KG1 (cell line): ENCODE measurements around the gene SPRR1B.
"Not testable (repeated sequence)": the region's sequence is repeated elsewhere in the genome, so short reads cannot be mapped to it uniquely, and the experiment has no call there.

ENCODE experiments used
- DNase-seq: peaks from one replicate; lab custom pipeline; 2025; lab: John Stamatoyannopoulos, UW

The SPRR1B gene

GRCh38 chr1:153040950-153041631, 10.1 kb downstream of the SPRR1B start, which contains the start of gene SPRR2D:
TSS of gene SPRR2D (minus strand) at chr1:153041120. CDS start at chr1:153040346, 774 bp downstream.
- no peak for DNase-seq

GRCh38 chr1:153049211-153049610, 18.2 kb downstream of the SPRR1B start:
- DNase-seq: no peak

GRCh38 chr1:153056111-153056510, 25.1 kb downstream of the SPRR1B start:
- not testable (repeated sequence) for DNase-seq

GRCh38 chr1:153057375-153057774, 26.4 kb downstream of the SPRR1B start, which contains the start of gene SPRR2A:
TSS of gene SPRR2A (minus strand) at chr1:153057512. CDS start at chr1:153056735, 777 bp downstream.
- DNase-seq: no peak

GRCh38 chr1:153058154-153058553, 27.2 kb downstream of the SPRR1B start:
- no peak for DNase-seq

GRCh38 chr1:153058826-153059784, 28.1 kb downstream of the SPRR1B start:
- DNase-seq: no peak

- no peak for DNase-seq
These were observed 39.2 kb downstream of the SPRR1B start for GRCh38 chr1:153070243-153070642.

GRCh38 chr1:153071511-153071910, 40.5 kb downstream of the SPRR1B start, which contains the start of gene SPRR2B:
TSS of gene SPRR2B (minus strand) at chr1:153071611. CDS start at chr1:153070839, 772 bp downstream.
- DNase-seq: no peak

GRCh38 chr1:153072806-153073726, 42.1 kb downstream of the SPRR1B start:
- DNase-seq: no peak

- no peak for DNase-seq
These were observed 50.7 kb downstream of the SPRR1B start for GRCh38 chr1:153081736-153082135.
